Measurements from ENCODE around the gene ZBTB16.

DNA sequence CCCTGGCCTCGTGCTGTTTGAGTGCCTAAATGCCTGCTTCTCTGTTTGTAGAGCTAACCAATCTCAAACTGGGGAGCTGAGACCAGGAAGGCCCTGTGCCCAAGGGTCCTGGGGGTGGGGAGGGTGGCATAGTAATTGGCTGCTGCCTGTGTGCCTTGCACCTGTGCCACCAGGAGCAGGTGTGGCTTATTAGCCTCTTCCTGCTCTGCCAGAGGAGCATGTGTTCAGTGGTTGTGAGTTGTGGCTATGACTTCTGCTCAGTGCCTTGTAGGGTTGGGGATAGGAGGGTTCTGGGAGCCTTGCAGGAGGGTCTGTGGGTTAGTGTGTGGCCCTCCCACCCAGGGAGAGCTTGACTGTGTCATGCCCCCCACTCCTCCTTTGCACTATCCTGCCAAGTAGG, 109.2 kb downstream of the ZBTB16 start:
- TF ChIP-seq, protein P1, sequence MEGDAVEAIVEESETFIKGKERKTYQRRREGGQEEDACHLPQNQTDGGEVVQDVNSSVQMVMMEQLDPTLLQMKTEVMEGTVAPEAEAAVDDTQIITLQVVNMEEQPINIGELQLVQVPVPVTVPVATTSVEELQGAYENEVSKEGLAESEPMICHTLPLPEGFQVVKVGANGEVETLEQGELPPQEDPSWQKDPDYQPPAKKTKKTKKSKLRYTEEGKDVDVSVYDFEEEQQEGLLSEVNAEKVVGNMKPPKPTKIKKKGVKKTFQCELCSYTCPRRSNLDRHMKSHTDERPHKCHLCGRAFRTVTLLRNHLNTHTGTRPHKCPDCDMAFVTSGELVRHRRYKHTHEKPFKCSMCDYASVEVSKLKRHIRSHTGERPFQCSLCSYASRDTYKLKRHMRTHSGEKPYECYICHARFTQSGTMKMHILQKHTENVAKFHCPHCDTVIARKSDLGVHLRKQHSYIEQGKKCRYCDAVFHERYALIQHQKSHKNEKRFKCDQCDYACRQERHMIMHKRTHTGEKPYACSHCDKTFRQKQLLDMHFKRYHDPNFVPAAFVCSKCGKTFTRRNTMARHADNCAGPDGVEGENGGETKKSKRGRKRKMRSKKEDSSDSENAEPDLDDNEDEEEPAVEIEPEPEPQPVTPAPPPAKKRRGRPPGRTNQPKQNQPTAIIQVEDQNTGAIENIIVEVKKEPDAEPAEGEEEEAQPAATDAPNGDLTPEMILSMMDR (IDR thresholded peaks at IDR 0.05), result no peak
- TF ChIP-seq POLR2A (IDR thresholded peaks at IDR 0.05), result no peak

Measured in stomach (tissue), 4 donors.